ENCODE results near the gene PKIB. TPM values are rescaled to one million over a fixed set of nuclear protein-coding genes. Genes with fewer than 3 reads are reported as not detected.

Gene PKIB
- polyA plus RNA-seq, 2 of the 4 experiments (the other 2 are of a cell fraction) = 0.37 to 1.5 TPM

GRCh38 chr6:122564230-122564629 lies 46.0 kb upstream of the PKIB start:
- H3K4me3 ChIP-seq = no peak overlapping the region
- WGBS (ENCODE audit: missing lambda C conversion rate) = 55% methylated on average over 3 of the region's 3 CpGs
- H3K27ac ChIP-seq = no peak overlapping the region
- H3K4me2 ChIP-seq = no peak overlapping the region
- TF ChIP-seq RNF2 (IDR thresholded peaks at IDR 0.05; ENCODE audit: borderline replicate concordance, low read depth) (no peak), CBX8 (IDR thresholded peaks at IDR 0.05) (no peak), ZC3H11A (IDR thresholded peaks at IDR 0.05) (no peak)
- DNase-seq (ENCODE audit: low read depth in 1 of 2, low spot score in 1 of 2) (no peak), FAIRE-seq (no peak), ATAC-seq (no peak)
- H3K9me3 ChIP-seq = no peaks in the 10 kb centered on the region
- POLR2A ChIA-PET = no interaction called here
- H3K4me1 ChIP-seq = no peaks in the 10 kb centered on the region
- CTCF ChIA-PET = interaction anchor here (1.1 kb wide), 1 partner anchor 33 kb away, joined by 3 read pairs; no protein-coding TSS in a partner anchor

GRCh38 chr6:122565708-122566107 lies 44.5 kb upstream of the PKIB start:
- Histone ChIP-seq H3K27ac (no peak overlapping the region), H3K9me3 (no peaks in the 10 kb centered on the region), H3K4me3 (no peak overlapping the region), H3K4me1 (no peaks in the 10 kb centered on the region), H3K4me2 (no peak overlapping the region)
- POLR2A ChIA-PET = no interaction called here
- FAIRE-seq (no peak), ATAC-seq (no peak), DNase-seq (ENCODE audit: low read depth in 1 of 2, low spot score in 1 of 2) (no peak)
- TF ChIP-seq HEYL (CRISPR knock-in tag; IDR thresholded peaks at IDR 0.05) (no peak), JUNB (IDR thresholded peaks at IDR 0.05) (no peak), HES2 (IDR thresholded peaks at IDR 0.05) (no peak), ZSCAN20 (CRISPR knock-in tag; IDR thresholded peaks at IDR 0.05) (no peak), JUN (IDR thresholded peaks at IDR 0.05) (no peak), HOXB13 (CRISPR knock-in tag; IDR thresholded peaks at IDR 0.05; ENCODE audit: low read depth) (no peak), ZFP36 (IDR thresholded peaks at IDR 0.05; ENCODE audit: borderline replicate concordance, partially characterized antibody) (no peak), MAX (IDR thresholded peaks at IDR 0.05) (no peak), MYC (IDR thresholded peaks at IDR 0.05; ENCODE audit: borderline replicate concordance, low read length) (no peak), CTCF (IDR thresholded peaks at IDR 0.05) (no peak), ELK1 (IDR thresholded peaks at IDR 0.05; ENCODE audit: low read depth, low read length) (no peak), HMGXB4 (CRISPR knock-in tag; IDR thresholded peaks at IDR 0.05; ENCODE audit: borderline replicate concordance) (no peak)
- CTCF ChIA-PET = no interaction called here

- Histone ChIP-seq H3K9me3 (no peaks in the 10 kb centered on the region), H3K27ac (no peak overlapping the region), H3K4me2 (no peak overlapping the region), H3K4me3 (no peak overlapping the region), H3K4me1 (no peaks in the 10 kb centered on the region)
- FAIRE-seq = no peak
- POLR2A ChIA-PET = no interaction called here
- no peak for DNase-seq (ENCODE audit: low read depth in 1 of 2, low spot score in 1 of 2)
- TF ChIP-seq EHMT2 (IDR thresholded peaks at IDR 0.05; ENCODE audit: low read depth) (no peak), SMC3 (IDR thresholded peaks at IDR 0.05) (no peak), HOXB5 (CRISPR knock-in tag; IDR thresholded peaks at IDR 0.05) (no peak), ESRRA (IDR thresholded peaks at IDR 0.05; ENCODE audit: borderline replicate concordance, low read length) (no peak), POLR2A (IDR thresholded peaks at IDR 0.05; ENCODE audit: low read length) (no peak), PHF8 (IDR thresholded peaks at IDR 0.05; ENCODE audit: borderline replicate concordance, low read depth) (no peak), RAD21 (conservative IDR thresholded peaks at IDR 0.05 in 1 of 2, IDR thresholded peaks at IDR 0.05 in 1 of 2) (no peak), MAX (IDR thresholded peaks at IDR 0.05) (no peak), MYC (IDR thresholded peaks at IDR 0.05; ENCODE audit: borderline replicate concordance, low read length) (no peak), JUN (IDR thresholded peaks at IDR 0.05) (no peak)
- WGBS (ENCODE audit: missing lambda C conversion rate) = 8% methylated on average over 1 of the region's 1 CpG
- CTCF ChIA-PET = no interaction called here
- ATAC-seq = no peak
Measured at GRCh38 chr6:122567034-122567433, 43.2 kb upstream of the PKIB start.

Measured in A549 (cell line).